HepG2 (cell line): Measurements from ENCODE around the gene EPB41. TPM values are rescaled to one million over a fixed set of nuclear protein-coding genes. Genes with fewer than 3 reads are reported as not detected.

Source experiments
- E2F1 ChIP-seq: sonication (generic); formaldehyde crosslinking; IDR thresholded peaks from 2 replicates; pipeline ENCODE4 v1.5.0; 2020; ENCODE audit warnings: missing genetic modification reagents
- FOXO1 ChIP-seq: sonication (generic); formaldehyde crosslinking; IDR thresholded peaks from 2 replicates; pipeline ENCODE4 v1.4.0; 2020; ENCODE audit warnings: missing genetic modification reagents
- HDAC1 ChIP-seq: sonication (generic); formaldehyde crosslinking; IDR thresholded peaks from 2 replicates; pipeline ENCODE4 v1.5.1; 2020; ENCODE audit warnings: mild to moderate bottlenecking, missing genetic modification reagents
- HDAC6 ChIP-seq: fragments of 200-600 bp; sonication (generic); IDR thresholded peaks from 2 replicates; pipeline ENCODE4 v1.7.0; 2017; ENCODE audit warnings: mild to moderate bottlenecking, antibody characterized with exemption, low read length, low read depth
- MIER2 ChIP-seq: IDR thresholded peaks from 2 replicates; pipeline ENCODE4 v1.6.1; 2016; ENCODE audit warnings: missing biosample characterization, missing genetic modification reagents
- RBM22 ChIP-seq: fragments of 200-400 bp; formaldehyde crosslinking; optimal IDR thresholded peaks from 2 replicates; pipeline ENCODE3; 2017; ENCODE audit warnings: mild to moderate bottlenecking, low read length, moderate library complexity
- RCOR2 ChIP-seq: IDR thresholded peaks from 2 replicates; pipeline ENCODE4 v1.6.1; 2016; ENCODE audit warnings: missing biosample characterization, missing genetic modification reagents
- SALL1 ChIP-seq: sonication (generic); formaldehyde crosslinking; IDR thresholded peaks from 2 replicates; pipeline ENCODE4 v1.8.0; 2022; ENCODE audit warnings: mild to moderate bottlenecking, missing genetic modification reagents
- SPEN ChIP-seq: sonication (generic); formaldehyde crosslinking; IDR thresholded peaks from 2 replicates; pipeline ENCODE4 v1.5.1; 2020; ENCODE audit warnings: low read depth, mild to moderate bottlenecking, missing genetic modification reagents
- THAP8 ChIP-seq: sonication (generic); formaldehyde crosslinking; IDR thresholded peaks from 2 replicates; pipeline ENCODE4 v1.5.1; 2020; ENCODE audit warnings: missing genetic modification reagents, mild to moderate bottlenecking, borderline replicate concordance
- TMF1 ChIP-seq: sonication (generic); formaldehyde crosslinking; IDR thresholded peaks from 2 replicates; pipeline ENCODE4 v1.8.1; 2022; ENCODE audit warnings: low read depth, missing genetic modification reagents
- ZFP62 ChIP-seq: sonication (generic); formaldehyde crosslinking; IDR thresholded peaks from 2 replicates; pipeline ENCODE4 v1.4.0; 2020; ENCODE audit warnings: missing genetic modification reagents
- ZKSCAN8 ChIP-seq: IDR thresholded peaks from 2 replicates; pipeline ENCODE4 v1.6.1; 2016; ENCODE audit warnings: borderline replicate concordance, missing genetic modification reagents, missing compliant biosample characterization
- ZMYM4 ChIP-seq: sonication (generic); formaldehyde crosslinking; IDR thresholded peaks from 2 replicates; pipeline ENCODE4 v1.8.1; 2023; ENCODE audit warnings: mild to moderate bottlenecking, missing genetic modification reagents
- ZNF547 ChIP-seq: sonication (generic); formaldehyde crosslinking; IDR thresholded peaks from 2 replicates; pipeline ENCODE4 v1.5.1; 2020; ENCODE audit warnings: mild to moderate bottlenecking, missing genetic modification reagents
- ZNF652 ChIP-seq: IDR thresholded peaks from 2 replicates; pipeline ENCODE4 v1.6.1; 2016; ENCODE audit warnings: low read depth, borderline replicate concordance
- ZSCAN31 ChIP-seq: sonication (generic); formaldehyde crosslinking; IDR thresholded peaks from 2 replicates; pipeline ENCODE4 v1.5.0; 2020; ENCODE audit warnings: low read depth, mild to moderate bottlenecking, missing genetic modification reagents
- polyA plus RNA-seq, 8 experiments: library from polyadenylated mRNA; depleted of rRNA in 3 of 8; stranded (reverse) in 7 of 8; unstranded in 1 of 8; fragments of >200 nt; fragmentation: Illumina TruSeq in 4 of 8; extraction: Trizol in 4 of 8; gene quantifications; 2 replicates each; pipeline versions ENCODE4 v1.2.1 to v1.2.3, GENCODE V29; 2011 to 2016; ENCODE audit warnings: low read depth in 4 of 8, missing spikeins in 1 of 8, mixed read lengths in 1 of 8; ENCODE audit not compliant: insufficient read depth in 1 of 8
- total RNA-seq, 5 experiments: library from RNA; depleted of rRNA; stranded (reverse); fragments of >200 nt; fragmentation: Illumina TruSeq; extraction: Trizol; gene quantifications; 2 replicates each; pipeline ENCODE4 v1.2.3, GENCODE V29; 2016; ENCODE audit warnings: low read depth in 1 of 5
- TF ChIP-seq, protein P1 (sequence below), 2 experiments: sonication (generic) in 1 of 2; formaldehyde crosslinking in 1 of 2; IDR thresholded peaks; 2 replicates each; pipeline versions ENCODE4 v1.4.0 to v1.6.1; 2016 to 2020; ENCODE audit warnings: borderline replicate concordance in 1 of 2, low read depth in 1 of 2, mild to moderate bottlenecking in 1 of 2, missing genetic modification reagents in 1 of 2
- TF ChIP-seq, protein P2 (sequence below): sonication (generic); formaldehyde crosslinking; IDR thresholded peaks from 2 replicates; pipeline ENCODE4 v1.4.0; 2020; ENCODE audit warnings: mild to moderate bottlenecking, missing genetic modification reagents
- TF ChIP-seq, protein P3 (sequence below): sonication (generic); formaldehyde crosslinking; IDR thresholded peaks from 2 replicates; pipeline ENCODE4 v1.4.0; 2020; ENCODE audit warnings: missing genetic modification reagents

EPB41 gene
- total and polyA plus RNA-seq, 2 of the 13 experiments (the other 11 are each of a cell fraction or from before 2014, with no cell fraction given): 34.5 to 46.7 TPM

GRCh38 chr1:28914228-28915030 is at the start of gene EPB41 (continued):
- TF ChIP-seq, protein P1, sequence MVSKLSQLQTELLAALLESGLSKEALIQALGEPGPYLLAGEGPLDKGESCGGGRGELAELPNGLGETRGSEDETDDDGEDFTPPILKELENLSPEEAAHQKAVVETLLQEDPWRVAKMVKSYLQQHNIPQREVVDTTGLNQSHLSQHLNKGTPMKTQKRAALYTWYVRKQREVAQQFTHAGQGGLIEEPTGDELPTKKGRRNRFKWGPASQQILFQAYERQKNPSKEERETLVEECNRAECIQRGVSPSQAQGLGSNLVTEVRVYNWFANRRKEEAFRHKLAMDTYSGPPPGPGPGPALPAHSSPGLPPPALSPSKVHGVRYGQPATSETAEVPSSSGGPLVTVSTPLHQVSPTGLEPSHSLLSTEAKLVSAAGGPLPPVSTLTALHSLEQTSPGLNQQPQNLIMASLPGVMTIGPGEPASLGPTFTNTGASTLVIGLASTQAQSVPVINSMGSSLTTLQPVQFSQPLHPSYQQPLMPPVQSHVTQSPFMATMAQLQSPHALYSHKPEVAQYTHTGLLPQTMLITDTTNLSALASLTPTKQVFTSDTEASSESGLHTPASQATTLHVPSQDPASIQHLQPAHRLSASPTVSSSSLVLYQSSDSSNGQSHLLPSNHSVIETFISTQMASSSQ (IDR thresholded peaks at IDR 0.05; ENCODE audit: low read depth): no peak
- TF ChIP-seq, protein P1 (CRISPR knock-in tag; IDR thresholded peaks at IDR 0.05; ENCODE audit: borderline replicate concordance): no peak
- TF ChIP-seq FOXO1: no peak
- TF ChIP-seq RCOR2: no peak
- TF ChIP-seq HDAC6: no peak
- no peak for TF ChIP-seq MIER2 (CRISPR knock-in tag)
- no peak for TF ChIP-seq ZNF652 (CRISPR knock-in tag)
- TF ChIP-seq TMF1 (CRISPR knock-in tag): peak; percentile 93; the same call in 1 of the 2 replicates
- TF ChIP-seq, protein P2, sequence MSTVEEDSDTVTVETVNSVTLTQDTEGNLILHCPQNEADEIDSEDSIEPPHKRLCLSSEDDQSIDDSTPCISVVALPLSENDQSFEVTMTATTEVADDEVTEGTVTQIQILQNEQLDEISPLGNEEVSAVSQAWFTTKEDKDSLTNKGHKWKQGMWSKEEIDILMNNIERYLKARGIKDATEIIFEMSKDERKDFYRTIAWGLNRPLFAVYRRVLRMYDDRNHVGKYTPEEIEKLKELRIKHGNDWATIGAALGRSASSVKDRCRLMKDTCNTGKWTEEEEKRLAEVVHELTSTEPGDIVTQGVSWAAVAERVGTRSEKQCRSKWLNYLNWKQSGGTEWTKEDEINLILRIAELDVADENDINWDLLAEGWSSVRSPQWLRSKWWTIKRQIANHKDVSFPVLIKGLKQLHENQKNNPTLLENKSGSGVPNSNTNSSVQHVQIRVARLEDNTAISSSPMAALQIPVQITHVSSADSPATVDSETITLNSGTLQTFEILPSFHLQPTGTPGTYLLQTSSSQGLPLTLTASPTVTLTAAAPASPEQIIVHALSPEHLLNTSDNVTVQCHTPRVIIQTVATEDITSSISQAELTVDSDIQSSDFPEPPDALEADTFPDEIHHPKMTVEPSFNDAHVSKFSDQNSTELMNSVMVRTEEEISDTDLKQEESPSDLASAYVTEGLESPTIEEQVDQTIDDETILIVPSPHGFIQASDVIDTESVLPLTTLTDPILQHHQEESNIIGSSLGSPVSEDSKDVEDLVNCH (CRISPR knock-in tag): no peak
- TF ChIP-seq ZNF547 (CRISPR knock-in tag): no peak; the same call in 1 of the 2 replicates
- TF ChIP-seq RBM22: no peak
- no peak for TF ChIP-seq E2F1 (CRISPR knock-in tag)
- TF ChIP-seq ZFP62 (CRISPR knock-in tag): no peak
- TF ChIP-seq SALL1 (CRISPR knock-in tag): peak; percentile 54; the same call in 1 of the 2 replicates
- TF ChIP-seq SPEN (CRISPR knock-in tag): no peak
- TF ChIP-seq ZMYM4: 0 out of 2 replicates have a peak, but pooled peaks have one; percentile 18
- no peak; the same call in 1 of the 2 replicates for TF ChIP-seq HDAC1 (CRISPR knock-in tag)
- no peak for TF ChIP-seq THAP8 (CRISPR knock-in tag)
- TF ChIP-seq ZKSCAN8 (CRISPR knock-in tag): no peak
- TF ChIP-seq, protein P3, sequence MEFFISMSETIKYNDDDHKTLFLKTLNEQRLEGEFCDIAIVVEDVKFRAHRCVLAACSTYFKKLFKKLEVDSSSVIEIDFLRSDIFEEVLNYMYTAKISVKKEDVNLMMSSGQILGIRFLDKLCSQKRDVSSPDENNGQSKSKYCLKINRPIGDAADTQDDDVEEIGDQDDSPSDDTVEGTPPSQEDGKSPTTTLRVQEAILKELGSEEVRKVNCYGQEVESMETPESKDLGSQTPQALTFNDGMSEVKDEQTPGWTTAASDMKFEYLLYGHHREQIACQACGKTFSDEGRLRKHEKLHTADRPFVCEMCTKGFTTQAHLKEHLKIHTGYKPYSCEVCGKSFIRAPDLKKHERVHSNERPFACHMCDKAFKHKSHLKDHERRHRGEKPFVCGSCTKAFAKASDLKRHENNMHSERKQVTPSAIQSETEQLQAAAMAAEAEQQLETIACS: no peak
- no peak for TF ChIP-seq ZSCAN31 (CRISPR knock-in tag)
